HepG2 (cell line): Measurements from ENCODE around the gene DIP2C. TPM values are rescaled to one million over a fixed set of nuclear protein-coding genes. Genes with fewer than 3 reads are reported as not detected.

Experiments used
- ATAC-seq: fragments of 200-7000 bp; cut with Tn5 transposase; 3 replicates; pipeline ENCODE4 v1.9.1; 2020; ENCODE audit warnings: mild to moderate bottlenecking, moderate library complexity
- BruUV-seq: library from RNA; stranded (reverse); fragments of 400-500 nt; replicated peaks from 2 replicates; lab custom pipeline; 2021; lab: Mats Ljungman, UMichigan
- CTCF ChIA-PET: fragments of 300-600 bp; formaldehyde crosslinking; extraction: SDS; loops from one replicate; lab custom pipeline; 2021; ENCODE audit warnings: low total read pairs, inconsistent platforms, low intra/inter-chr PET ratio; lab: Yijun Ruan, JAX
- POLR2A ChIA-PET: fragments of 350-600 bp; sonication (Branson Sonifier 250); formaldehyde crosslinking; loops from one replicate; lab custom pipeline; 2020; ENCODE audit warnings: antibody characterized with exemption, inconsistent platforms; lab: Yijun Ruan, JAX
- DNase-seq: peaks from one replicate; pipeline ENCODE4 v3.0.0-alpha.2; 2015; ENCODE audit warnings: low spot score
- FAIRE-seq: peaks from 3 replicates; lab custom pipeline; 2011; peaks lifted over from hg19 to GRCh38; lab: Jason Lieb, UNC
- H2AFZ ChIP-seq: one replicate; pipeline ENCODE4 v1.6.1; 2011; ENCODE audit warnings: low read length, inconsistent platforms
- H3K27ac ChIP-seq: fragments of 300-600 bp; 3 replicates; pipeline ENCODE4 v1.8.0; 2011; ENCODE audit warnings: mixed run types, mild to moderate bottlenecking, mixed read lengths, low read length, inconsistent platforms; ENCODE audit not compliant: insufficient read depth; ENCODE audit errors: extremely low read length
- H3K27me3 ChIP-seq, 2 experiments: fragments of 200-600 bp in 1 of 2; 2 replicates in 1 of 2; 3 replicates in 1 of 2; pipeline versions ENCODE4 v1.6.0 to v1.8.0; 2011; ENCODE audit warnings: low read length in 2 of 2, mild to moderate bottlenecking in 2 of 2, moderate library complexity in 2 of 2, inconsistent platforms in 1 of 2; ENCODE audit not compliant: insufficient read depth in 2 of 2, control insufficient read depth in 1 of 2
- H3K36me3 ChIP-seq, 2 experiments: fragments of 200-600 bp in 1 of 2; replicated peaks in 1 of 2; 2 replicates in 1 of 2; 3 replicates in 1 of 2; pipeline versions ENCODE4 v1.5.1 to v1.8.0; 2011; ENCODE audit warnings: low read length in 2 of 2, inconsistent platforms in 1 of 2; ENCODE audit not compliant: insufficient read depth in 2 of 2, control insufficient read depth in 1 of 2
- H3K4me1 ChIP-seq: 2 replicates; pipeline ENCODE4 v1.5.1; 2012; ENCODE audit warnings: low read length, inconsistent platforms; ENCODE audit not compliant: insufficient read depth
- H3K4me2 ChIP-seq: 2 replicates; pipeline ENCODE4 v1.6.0; 2011; ENCODE audit warnings: low read depth, low read length, inconsistent platforms
- H3K4me3 ChIP-seq, 3 experiments: fragments of 200-600 bp in 1 of 3; sonication (generic), shearing (Covaris generic) in 1 of 3; replicated peaks in 1 of 3; 2 replicates each; pipeline ENCODE4 v1.5.1; 2011 to 2016; ENCODE audit warnings: low read length in 3 of 3, inconsistent platforms in 2 of 3, low read depth in 2 of 3, mild to moderate bottlenecking in 2 of 3, control low read depth in 1 of 3, mixed read lengths in 1 of 3; ENCODE audit not compliant: insufficient read depth in 1 of 3
- H3K79me2 ChIP-seq: one replicate; pipeline ENCODE4 v1.6.1; 2011; ENCODE audit warnings: low read length, inconsistent platforms; ENCODE audit not compliant: insufficient read depth
- H3K9ac ChIP-seq: 2 replicates; pipeline ENCODE4 v1.6.0; 2011; ENCODE audit warnings: mild to moderate bottlenecking, low read depth, low read length, inconsistent platforms; ENCODE audit not compliant: insufficient read depth
- H3K9me3 ChIP-seq: 2 replicates; pipeline ENCODE4 v1.5.1; 2012; ENCODE audit warnings: mild to moderate bottlenecking, low read length
- H4K20me1 ChIP-seq: 2 replicates; pipeline ENCODE4 v1.6.0; 2011; ENCODE audit warnings: inconsistent platforms, mild to moderate bottlenecking, low read length, moderate library complexity; ENCODE audit not compliant: insufficient read depth
- ARID4A ChIP-seq: sonication (generic); formaldehyde crosslinking; IDR thresholded peaks from 2 replicates; pipeline ENCODE4 v1.5.0; 2020; ENCODE audit warnings: mild to moderate bottlenecking, missing genetic modification reagents, borderline replicate concordance
- JUNB ChIP-seq: sonication (generic); formaldehyde crosslinking; IDR thresholded peaks from 2 replicates; pipeline ENCODE4 v1.8.0; 2022; ENCODE audit warnings: missing genetic modification reagents, mild to moderate bottlenecking, borderline replicate concordance
- KDM5A ChIP-seq: fragments of 200-600 bp; sonication (generic); IDR thresholded peaks from 2 replicates; pipeline ENCODE4 v1.7.0; 2018; ENCODE audit warnings: antibody characterized with exemption, mild to moderate bottlenecking, low read length, borderline replicate concordance
- MIER3 ChIP-seq: IDR thresholded peaks from 2 replicates; pipeline ENCODE4 v1.6.1; 2016; ENCODE audit warnings: missing compliant biosample characterization, borderline replicate concordance
- MIXL1 ChIP-seq: IDR thresholded peaks from 2 replicates; pipeline ENCODE4 v1.6.1; 2016
- NCOA2 ChIP-seq: sonication (generic); formaldehyde crosslinking; IDR thresholded peaks from 2 replicates; pipeline ENCODE4 v1.8.0; 2022; ENCODE audit warnings: inconsistent platforms
- NONO ChIP-seq, 2 experiments: fragments of 450-650 bp in 1 of 2; sonication (generic) in 1 of 2; formaldehyde crosslinking in 1 of 2; IDR thresholded peaks in 1 of 2; conservative IDR thresholded peaks in 1 of 2; 2 replicates each; pipeline versions ENCODE4 v1.6.1 to v1.8.0; 2017 to 2022; ENCODE audit warnings: mild to moderate bottlenecking in 1 of 2, missing genetic modification reagents in 1 of 2, moderate library complexity in 1 of 2
- ZSCAN25 ChIP-seq: sonication (generic); formaldehyde crosslinking; IDR thresholded peaks from 2 replicates; pipeline ENCODE4 v1.8.0; 2022; ENCODE audit warnings: mild to moderate bottlenecking, missing genetic modification reagents
- ZZZ3 ChIP-seq: sonication (generic); formaldehyde crosslinking; IDR thresholded peaks from 2 replicates; pipeline ENCODE4 v1.4.0; 2020; ENCODE audit warnings: missing genetic modification reagents, mild to moderate bottlenecking, borderline replicate concordance
- WGBS: methylation state at CpG from one replicate; pipeline ENCODE4 v1.1.6; 2017; ENCODE audit warnings: low lambda C conversion rate; 5-methylcytosine and 5-hydroxymethylcytosine counted together
- in situ Hi-C: cut with HindIII; loops from 2 replicates; pipeline ENCODE4 v1.10.0; 2017; ENCODE audit warnings: low pct_unique_long_range_greater_than_20kb; ENCODE audit not compliant: extremely low pct_ligation_motif_present
- intact Hi-C: fragments of 100-400 bp; cut with micrococcal nuclease; formaldehyde crosslinking; loops from one replicate; pipeline ENCODE4 v1.10.0; 2022; ENCODE audit not compliant: unreplicated experiment
- polyA plus RNA-seq, 8 experiments: library from polyadenylated mRNA; depleted of rRNA in 3 of 8; stranded (reverse) in 7 of 8; unstranded in 1 of 8; fragments of >200 nt; fragmentation: Illumina TruSeq in 4 of 8; extraction: Trizol in 4 of 8; gene quantifications; 2 replicates each; pipeline versions ENCODE4 v1.2.1 to v1.2.3, GENCODE V29; 2011 to 2016; ENCODE audit warnings: low read depth in 4 of 8, missing spikeins in 1 of 8, mixed read lengths in 1 of 8; ENCODE audit not compliant: insufficient read depth in 1 of 8
- total RNA-seq, 5 experiments: library from RNA; depleted of rRNA; stranded (reverse); fragments of >200 nt; fragmentation: Illumina TruSeq; extraction: Trizol; gene quantifications; 2 replicates each; pipeline ENCODE4 v1.2.3, GENCODE V29; 2016; ENCODE audit warnings: low read depth in 1 of 5

DIP2C gene
- total and polyA plus RNA-seq, 2 of the 13 experiments (the other 11 are each of a cell fraction or from before 2014, with no cell fraction given) = 2.2 to 2.7 TPM

- no peak for FAIRE-seq
- no peak for ATAC-seq
- no peak overlapping the region for H3K9ac ChIP-seq
- H2AFZ ChIP-seq = no peak overlapping the region
- H3K27me3 ChIP-seq = no peaks in the 10 kb centered on the region
- H4K20me1 ChIP-seq = no peaks in the 10 kb centered on the region
- no TSS peak for BruUV-seq
- 98% methylated on average over 14 of the region's 14 CpGs for WGBS
- H3K9me3 ChIP-seq = no peaks in the 10 kb centered on the region
- no peaks in the 10 kb centered on the region; a peak in 1 of 5 replicates for H3K36me3 ChIP-seq
- DNase-seq = no peak
- CTCF ChIA-PET = no interaction called here
- H3K4me2 ChIP-seq = no peak overlapping the region
- no peak overlapping the region for H3K4me3 ChIP-seq
- peaks cover 2% of the 10 kb centered on the region; the same call in 1 of the 2 replicates for H3K4me1 ChIP-seq
- TF ChIP-seq ZZZ3 (CRISPR knock-in tag) (no peak), NCOA2 (no peak), MIXL1 (CRISPR knock-in tag) (no peak)
- TF ChIP-seq, all 625 proteins: peak for 0
- Histone ChIP-seq H3K27ac (no peak overlapping the region), H3K79me2 (no peaks in the 10 kb centered on the region)
- POLR2A ChIA-PET = no interaction called here
- in situ Hi-C loops = no loop called here
- intact Hi-C loops = no loop called here
Observed at GRCh38 chr10:393787-394438, 295.6 kb downstream of the DIP2C start.

GRCh38 chr10:393106-393745, 296.2 kb downstream of the DIP2C start:
- H3K4me3 ChIP-seq = no peak overlapping the region
- in situ Hi-C loops (no loop called here), intact Hi-C loops (no loop called here)
- FAIRE-seq (no peak), DNase-seq (no peak), ATAC-seq (no peak)
- no peak overlapping the region for H3K27ac ChIP-seq
- no peaks in the 10 kb centered on the region for H3K9me3 ChIP-seq
- peaks cover 9% of the 10 kb centered on the region for H3K4me1 ChIP-seq
- no peak overlapping the region for H2AFZ ChIP-seq
- H3K79me2 ChIP-seq = no peaks in the 10 kb centered on the region
- no peaks in the 10 kb centered on the region for H3K27me3 ChIP-seq
- ChIA-PET POLR2A (no interaction called here), CTCF (no interaction called here)
- no peak overlapping the region for H3K9ac ChIP-seq
- no peak overlapping the region for H3K4me2 ChIP-seq
- H4K20me1 ChIP-seq = no peaks in the 10 kb centered on the region
- no TSS peak for BruUV-seq
- WGBS = 94% methylated on average over 13 of the region's 13 CpGs
- H3K36me3 ChIP-seq = no peaks in the 10 kb centered on the region; a peak in 1 of 5 replicates
- TF ChIP-seq KDM5A = no peak
- no peak for TF ChIP-seq NONO (IDR thresholded peaks at IDR 0.05)
- no peak for TF ChIP-seq NONO (CRISPR knock-in tag; conservative IDR thresholded peaks at IDR 0.05)
- TF ChIP-seq ARID4A = no peak
- TF ChIP-seq MIER3 (CRISPR knock-in tag) = no peak
- no peak for TF ChIP-seq JUNB (CRISPR knock-in tag)
- TF ChIP-seq ZSCAN25 (CRISPR knock-in tag) = no peak
